ENCODE data around the gene BPIFB3.

The BPIFB3 gene

GRCh38 chr20:33063271-33063670 is 9.6 kb downstream of the BPIFB3 start:
- FAIRE-seq: no peak

GRCh38 chr20:33064572-33065287 is 11.0 kb downstream of the BPIFB3 start:
- no peak for FAIRE-seq

GRCh38 chr20:33065785-33066184 is 12.1 kb downstream of the BPIFB3 start:
- no peak for FAIRE-seq

GRCh38 chr20:33067806-33068205 is 14.1 kb downstream of the BPIFB3 start:
- FAIRE-seq: no peak

- FAIRE-seq: no peak
Measured at GRCh38 chr20:33068251-33068939, 14.7 kb downstream of the BPIFB3 start.

GRCh38 chr20:33069673-33070072 is 16.0 kb downstream of the BPIFB3 start:
- FAIRE-seq: no peak

GRCh38 chr20:33070111-33071053 is 16.7 kb downstream of the BPIFB3 start:
- no peak for FAIRE-seq

GRCh38 chr20:33071198-33071597 is 17.5 kb downstream of the BPIFB3 start:
- FAIRE-seq: no peak

- no peak for FAIRE-seq
Measured at GRCh38 chr20:33072362-33072761, 18.7 kb downstream of the BPIFB3 start.

- no peak for FAIRE-seq
Measured at GRCh38 chr20:33072813-33073212, 19.1 kb downstream of the BPIFB3 start.

- no peak for FAIRE-seq
Measured at GRCh38 chr20:33074675-33075074, 21.0 kb downstream of the BPIFB3 start.

- FAIRE-seq: no peak
Measured at GRCh38 chr20:33075281-33075680, 21.6 kb downstream of the BPIFB3 start.

GRCh38 chr20:33076662-33077372 is 23.1 kb downstream of the BPIFB3 start:
- no peak for FAIRE-seq

- no peak for FAIRE-seq
Measured at GRCh38 chr20:33079259-33079658, 25.6 kb downstream of the BPIFB3 start, which contains the start of gene BPIFB4. Gene BPIFB4, plus strand, starts transcription at chr20:33079643. Its CDS starts 1,884 bp downstream, at chr20:33081527.

GRCh38 chr20:33081411-33082154 is 27.9 kb downstream of the BPIFB3 start:
- no peak for FAIRE-seq

- no peak for FAIRE-seq
Measured at GRCh38 chr20:33082546-33082945, 28.8 kb downstream of the BPIFB3 start.

GRCh38 chr20:33083544-33084340 is 30.0 kb downstream of the BPIFB3 start:
- FAIRE-seq: no peak

GRCh38 chr20:33084722-33085121 is 31.0 kb downstream of the BPIFB3 start:
- no peak for FAIRE-seq

GRCh38 chr20:33086052-33086722 is 32.5 kb downstream of the BPIFB3 start:
- no peak for FAIRE-seq

- FAIRE-seq: no peak
Measured at GRCh38 chr20:33091147-33091546, 37.4 kb downstream of the BPIFB3 start.

Data from TTC549 (cell line).